RWPE1 (cell line): ENCODE measurements around the gene LYZL1.

ENCODE experiments used
- CTCF ChIA-PET: fragments of 350-600 bp; sonication (Branson Sonifier 250); formaldehyde crosslinking; extraction: SDS; loops from one replicate; lab custom pipeline; 2021; lab: Yijun Ruan, JAX
- POLR2A ChIA-PET: fragments of 400-600 bp; formaldehyde crosslinking; extraction: SDS; loops from one replicate; lab custom pipeline; 2020; ENCODE audit warnings: antibody characterized with exemption; ENCODE audit not compliant: low non-redundant PET; lab: Yijun Ruan, JAX
- DNase-seq: peaks from one replicate; pipeline ENCODE4 v3.0.0; 2012; ENCODE audit warnings: low spot score
- H3K27ac ChIP-seq: fragments of 450-650 bp; 2 replicates; pipeline ENCODE4 v1.5.1; 2017
- CTCF ChIP-seq: fragments of 450-650 bp; conservative IDR thresholded peaks from 2 replicates; pipeline ENCODE4 v1.5.1; 2017; ENCODE audit warnings: low read depth, mild to moderate bottlenecking

The LYZL1 gene

GRCh38 chr10:29268011-29268410 is 20.9 kb upstream of the LYZL1 start:
- no peak overlapping the region for H3K27ac ChIP-seq
- TF ChIP-seq CTCF = no peak
- ChIA-PET CTCF (no interaction called here), POLR2A (no interaction called here)
- DNase-seq = no peak

GRCh38 chr10:29269486-29269885 is 19.4 kb upstream of the LYZL1 start:
- no peak overlapping the region for H3K27ac ChIP-seq
- no peak for DNase-seq
- CTCF ChIA-PET = no interaction called here
- POLR2A ChIA-PET = no interaction called here
- no peak for TF ChIP-seq CTCF

GRCh38 chr10:29270883-29271282 is 18.0 kb upstream of the LYZL1 start:
- no peak for TF ChIP-seq CTCF
- DNase-seq = no peak
- no peak overlapping the region for H3K27ac ChIP-seq
- POLR2A ChIA-PET = no interaction called here
- CTCF ChIA-PET = no interaction called here

- DNase-seq = no peak
- POLR2A ChIA-PET = no interaction called here
- CTCF ChIA-PET = no interaction called here
- no peak for TF ChIP-seq CTCF
- no peak overlapping the region for H3K27ac ChIP-seq
These were observed 17.0 kb upstream of the LYZL1 start for GRCh38 chr10:29271877-29272276.

- DNase-seq = no peak
- no peak overlapping the region for H3K27ac ChIP-seq
- ChIA-PET POLR2A (no interaction called here), CTCF (interaction anchor here (0.6 kb wide), 1 partner anchor 56 kb away, joined by 3 read pairs; no protein-coding TSS in a partner anchor)
- no peak for TF ChIP-seq CTCF
These were observed 15.4 kb upstream of the LYZL1 start for GRCh38 chr10:29273478-29273877.

GRCh38 chr10:29276251-29276850 is 12.5 kb upstream of the LYZL1 start:
- ChIA-PET CTCF (interaction anchor here (0.6 kb wide), 1 partner anchor 85 kb away, joined by 5 read pairs; no protein-coding TSS in a partner anchor), POLR2A (no interaction called here)
- no peak overlapping the region for H3K27ac ChIP-seq
- no peak for TF ChIP-seq CTCF
- DNase-seq = no peak
